ENCODE measurements around the gene EPHA1. TPM values are rescaled to one million over a fixed set of nuclear protein-coding genes. Genes with fewer than 3 reads are reported as not detected.
A peak's percentile ranks its signal among the peaks of the same experiment; 100 is the strongest.
"Not testable (repeated sequence)": the region's sequence is repeated elsewhere in the genome, so short reads cannot be mapped to it uniquely, and the experiment has no call there.

Gene EPHA1
- total RNA-seq, 1 experiment from 2014 or later = 65.6 TPM

- no peak for DNase-seq (ENCODE audit: low spot score)
Measured at GRCh38 chr7:143431109-143431508, 22.5 kb upstream of the EPHA1 start.

- no peak for DNase-seq (ENCODE audit: low spot score)
Measured at GRCh38 chr7:143429770-143430698, 21.4 kb upstream of the EPHA1 start.

DNA sequence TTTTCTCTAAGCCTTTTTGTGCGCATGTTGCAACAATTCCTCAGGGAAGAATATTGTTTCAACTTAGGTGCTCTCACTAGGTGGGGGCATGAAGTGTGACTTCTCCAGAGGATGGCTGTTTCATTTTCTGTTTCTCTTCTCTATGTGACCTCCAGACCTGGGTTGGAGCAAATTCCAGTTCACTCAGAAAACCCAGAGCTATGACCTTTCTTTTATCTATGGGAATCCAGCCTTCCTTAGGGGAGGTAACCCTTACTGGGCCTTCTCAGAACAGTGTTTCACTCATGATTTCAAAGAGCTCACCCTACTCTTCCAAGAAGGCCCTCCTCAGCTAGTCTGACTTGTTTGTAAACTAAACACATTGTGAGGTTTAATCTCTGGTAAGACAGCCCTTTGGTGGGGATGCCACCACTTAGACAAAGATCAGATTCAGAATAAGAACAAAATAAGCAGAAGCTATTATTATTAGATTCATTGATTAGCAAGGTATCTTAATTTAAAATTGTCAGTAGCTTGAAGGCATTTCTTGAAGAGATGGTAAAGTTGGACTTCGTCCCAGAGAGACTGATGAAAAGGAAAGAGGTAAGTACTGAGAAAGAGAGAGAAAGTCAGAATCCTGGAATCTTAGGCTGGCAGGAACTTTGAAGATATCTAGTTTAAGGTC is 18.0 kb upstream of the EPHA1 start:
- no peak for DNase-seq (ENCODE audit: low spot score)

GRCh38 chr7:143424476-143424875 is 15.8 kb upstream of the EPHA1 start:
- DNase-seq (ENCODE audit: low spot score) = not testable (repeated sequence)

DNA sequence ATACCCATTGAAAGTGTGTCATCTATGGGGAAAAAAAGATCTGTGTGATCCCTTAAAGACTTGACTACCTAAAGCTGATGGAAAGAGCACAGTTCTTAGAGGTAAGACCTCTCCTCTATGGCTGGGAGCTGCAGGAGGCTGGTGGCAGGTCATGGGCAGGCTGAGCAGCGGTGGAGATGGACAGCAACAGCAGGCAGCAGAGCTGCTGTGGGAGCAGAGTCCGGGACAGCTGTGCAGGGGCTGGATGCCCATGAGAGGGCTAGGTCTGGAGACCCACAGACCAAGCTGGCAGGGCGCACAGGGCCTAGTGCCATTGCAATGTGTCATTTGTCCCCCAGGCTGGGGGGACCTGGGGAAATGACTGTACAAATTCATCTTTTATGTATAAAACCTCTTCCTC is 13.4 kb upstream of the EPHA1 start:
- no peak for DNase-seq (ENCODE audit: low spot score)

GRCh38 chr7:143420624-143421023 is 12.0 kb upstream of the EPHA1 start:
- DNase-seq (ENCODE audit: low spot score) = not testable (repeated sequence)

DNA sequence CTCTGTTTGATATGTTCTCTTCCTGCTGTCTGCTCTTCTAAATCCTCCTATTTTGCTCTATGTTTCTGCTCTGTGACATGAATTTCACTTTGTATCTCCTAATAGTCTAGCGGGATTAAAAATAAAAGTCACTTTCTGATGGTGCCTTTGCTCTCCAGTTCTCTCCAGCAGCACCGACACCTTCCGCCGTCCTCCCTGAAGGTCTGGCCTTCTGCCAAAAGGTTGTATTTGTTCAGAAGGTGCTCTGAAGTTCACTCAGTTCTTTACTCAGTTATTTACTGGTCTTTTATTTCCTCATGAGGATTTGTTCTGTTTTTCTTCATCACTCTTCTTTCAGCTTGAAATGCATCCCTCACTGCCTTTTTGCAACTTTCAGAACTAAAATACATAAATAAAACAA is 11.2 kb upstream of the EPHA1 start:
- DNase-seq (ENCODE audit: low spot score) = peak; percentile 89

DNA sequence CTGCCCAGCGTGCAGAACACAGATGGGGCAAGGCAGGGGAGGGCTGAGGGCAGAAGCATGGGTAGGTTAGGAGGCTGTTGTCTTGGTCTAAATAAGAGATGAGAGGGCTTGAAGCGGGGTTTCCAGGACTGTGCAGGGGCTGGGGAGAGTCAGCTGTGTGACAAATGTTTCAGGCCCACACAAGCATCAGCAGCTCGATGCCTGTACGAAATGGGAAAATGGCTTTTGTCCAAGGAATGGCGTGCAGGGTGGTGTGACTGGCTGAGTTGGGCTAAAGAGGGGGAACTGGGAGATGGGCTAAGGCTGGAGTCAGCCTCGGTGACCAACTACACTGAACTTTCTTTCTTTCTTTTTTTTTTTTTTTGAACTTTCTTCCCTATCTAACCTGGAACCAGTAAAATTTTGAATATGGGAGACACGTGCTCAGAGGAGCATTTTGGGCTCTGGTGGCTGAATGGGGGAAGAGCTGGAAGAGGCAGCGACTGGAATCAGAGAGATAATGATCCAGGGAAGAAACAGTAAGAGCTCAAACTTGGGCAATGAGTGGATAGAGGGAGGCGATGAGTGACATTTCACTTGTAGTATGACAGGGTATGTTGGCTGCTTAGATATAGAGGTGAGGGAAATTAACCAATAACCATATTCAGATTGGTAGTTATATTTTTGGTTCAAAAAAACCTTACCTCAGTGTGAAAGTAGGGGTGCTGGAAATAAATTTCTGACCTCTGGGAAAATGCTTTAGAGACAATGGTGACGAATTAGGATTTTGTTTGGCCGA is 10.2 kb upstream of the EPHA1 start:
- DNase-seq (ENCODE audit: low spot score) = no peak

- no peak for DNase-seq (ENCODE audit: low spot score)
Measured at GRCh38 chr7:143417734-143418383, 9.2 kb upstream of the EPHA1 start.

GRCh38 chr7:143416565-143417149 is 8.0 kb upstream of the EPHA1 start:
- peak; percentile 86 for DNase-seq (ENCODE audit: low spot score)

GRCh38 chr7:143415742-143416397 is 7.2 kb upstream of the EPHA1 start:
- DNase-seq (ENCODE audit: low spot score) = no peak

GRCh38 chr7:143415209-143415608 is 6.6 kb upstream of the EPHA1 start:
- not testable (repeated sequence) for DNase-seq (ENCODE audit: low spot score)

GRCh38 chr7:143413123-143413522 is 4.5 kb upstream of the EPHA1 start:
- DNase-seq (ENCODE audit: low spot score) = no peak

DNA sequence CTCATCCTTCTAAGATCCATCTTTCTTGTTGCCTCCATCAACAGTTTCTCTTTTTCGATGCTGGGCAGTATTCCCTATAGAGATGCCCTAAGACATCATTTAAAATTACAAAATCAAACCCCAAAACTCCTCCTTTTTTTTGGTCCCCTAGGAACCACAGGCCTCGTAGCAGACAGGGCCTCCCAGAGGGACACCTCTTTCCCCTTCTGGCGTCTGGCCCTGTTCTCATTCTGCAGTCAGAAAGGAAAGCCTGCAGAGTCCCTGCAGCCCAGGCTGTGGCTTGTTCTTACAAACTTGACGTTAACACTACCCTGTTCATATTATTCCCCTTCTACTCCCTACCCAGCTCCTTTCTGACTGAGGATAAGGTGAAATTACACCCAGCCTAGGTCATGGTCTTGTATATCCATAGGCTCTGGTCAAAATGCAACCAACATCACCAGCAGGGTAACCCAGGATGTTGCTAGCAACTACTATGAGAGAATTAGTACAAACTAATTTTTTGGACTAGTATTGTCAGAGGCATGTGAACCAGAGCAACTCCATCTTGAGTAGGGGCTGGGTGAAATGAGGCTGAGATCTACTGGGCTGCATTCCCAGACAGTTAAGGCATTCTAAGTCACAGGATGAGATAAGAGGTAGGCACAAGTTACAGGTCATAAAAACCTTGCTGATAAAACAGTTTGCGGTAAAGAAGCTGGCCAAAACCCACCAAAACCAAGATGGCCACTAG is 3.5 kb upstream of the EPHA1 start:
- no peak for DNase-seq (ENCODE audit: low spot score)

DNA sequence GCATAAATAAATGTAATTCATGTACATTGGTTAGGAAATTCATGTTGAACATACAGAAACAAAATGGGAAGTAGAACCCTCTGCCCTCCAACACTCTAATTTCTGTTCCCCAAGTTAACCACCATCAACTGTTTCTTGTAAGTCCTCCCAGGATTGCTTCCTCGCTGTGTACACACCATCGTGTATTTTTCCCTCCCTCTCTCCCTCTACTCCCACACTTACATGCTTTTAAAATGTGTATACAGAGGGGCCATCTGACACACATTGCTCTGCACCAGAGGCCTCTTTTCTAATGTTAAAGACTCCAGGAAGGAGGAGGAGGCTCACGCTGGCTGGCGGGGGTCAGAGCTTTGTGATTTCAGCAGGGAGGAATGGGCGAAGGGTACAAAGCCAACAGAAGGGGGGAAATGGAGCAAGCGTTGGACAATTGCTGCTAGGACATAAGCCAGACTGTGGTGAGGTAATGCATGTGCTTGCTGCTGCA is 1.9 kb upstream of the EPHA1 start:
- no peak for DNase-seq (ENCODE audit: low spot score)

DNA sequence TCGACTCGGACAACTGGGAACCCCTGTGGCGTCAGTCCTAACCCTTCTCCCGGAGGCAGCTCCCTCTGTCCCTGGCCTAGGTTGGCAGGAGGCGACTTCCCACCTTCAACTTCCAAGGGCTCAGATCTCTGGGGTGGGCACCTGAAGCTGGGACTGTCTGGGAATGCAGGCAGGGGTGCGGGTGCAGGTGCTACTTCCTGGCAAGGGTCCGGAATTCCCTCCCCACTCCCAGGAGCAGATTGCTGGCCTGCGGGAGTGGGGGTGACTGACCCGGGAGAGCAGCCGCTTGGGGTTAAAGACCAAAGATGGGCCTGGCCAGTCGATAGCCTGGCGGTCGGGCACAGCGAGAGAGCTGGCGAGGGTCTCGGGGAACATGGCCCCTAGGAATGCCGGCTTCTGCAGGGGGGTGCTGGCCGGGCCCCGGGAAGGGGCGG is 387 bp downstream of the EPHA1 start:
- DNase-seq (ENCODE audit: low spot score) = no peak

DNA sequence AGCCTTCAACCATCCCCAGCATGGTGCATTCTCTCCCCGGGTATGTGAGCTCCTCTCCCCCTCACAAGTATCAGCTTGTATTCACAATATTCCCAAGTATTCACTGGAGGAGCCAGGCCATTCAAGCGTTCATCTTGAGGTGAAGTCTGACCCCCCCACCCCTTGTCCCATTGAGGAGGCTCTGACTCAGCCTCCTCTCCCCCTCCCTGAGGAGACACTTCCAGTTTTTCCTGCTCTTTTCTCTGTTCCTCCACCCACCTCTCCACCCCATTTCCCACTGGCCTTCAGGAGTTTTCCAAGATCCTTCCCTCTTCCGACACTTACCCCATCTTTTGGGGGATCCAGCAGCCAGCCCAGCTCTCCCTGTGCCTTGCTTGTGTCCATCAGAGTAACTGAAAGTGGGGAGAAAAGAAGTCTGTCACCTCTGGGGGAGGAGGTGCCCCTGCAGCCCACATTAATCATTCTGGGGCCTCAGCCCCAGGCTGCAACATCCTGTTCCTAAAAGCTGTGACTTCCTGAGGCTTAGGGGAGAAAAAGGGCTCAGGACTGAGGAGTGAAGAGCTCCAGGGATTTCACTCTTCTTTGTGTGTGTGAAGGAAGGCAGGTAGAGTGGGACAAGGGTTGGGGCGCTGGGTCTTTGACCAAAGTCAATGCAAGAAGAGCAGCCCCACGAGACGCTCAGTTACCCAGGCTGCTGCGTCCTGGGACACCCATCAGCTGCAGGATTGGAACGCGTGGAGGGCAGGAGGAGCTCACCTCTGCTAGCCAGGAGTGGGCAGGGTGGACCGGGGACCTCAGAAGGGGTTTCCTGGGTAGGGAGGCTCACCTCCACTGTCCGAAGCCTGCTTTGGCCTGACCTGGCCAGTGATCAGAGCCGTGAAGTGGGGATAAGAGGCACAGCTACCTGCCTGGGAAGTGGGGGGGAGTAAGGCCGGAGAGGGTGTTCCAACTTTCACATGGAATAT is 1.1 kb downstream of the EPHA1 start:
- peak; percentile 44 for DNase-seq (ENCODE audit: low spot score)

GRCh38 chr7:143406002-143406357 is 2.7 kb downstream of the EPHA1 start:
- no peak for DNase-seq (ENCODE audit: low spot score)
